PFSK-1 (cell line): Measurements from ENCODE around the gene GNG13.

Source experiments
- FOXP2 ChIP-seq: optimal IDR thresholded peaks from 2 replicates; pipeline ENCODE3; 2011; ENCODE audit warnings: borderline replicate concordance, control low read depth, inconsistent platforms; ENCODE audit not compliant: insufficient read depth; ENCODE audit errors: extremely low read length, extremely low read depth
- POLR2AphosphoS5 ChIP-seq: IDR thresholded peaks from 2 replicates; pipeline ENCODE4 v1.6.1; 2012; ENCODE audit warnings: low read depth, mild to moderate bottlenecking, control low read depth, low read length, moderate library complexity
- SIN3A ChIP-seq: IDR thresholded peaks from 2 replicates; pipeline ENCODE4 v1.6.1; 2012; ENCODE audit warnings: mild to moderate bottlenecking, low read length, moderate library complexity, borderline replicate concordance; ENCODE audit not compliant: insufficient read depth
- TAF1 ChIP-seq: IDR thresholded peaks from 2 replicates; pipeline ENCODE4 v1.6.1; 2012; ENCODE audit warnings: low read length, control low read depth, borderline replicate concordance; ENCODE audit not compliant: insufficient read depth
- TF ChIP-seq, protein P1 (sequence below), 2 experiments: IDR thresholded peaks; 2 replicates each; pipeline versions ENCODE4 v1.6.1 to v1.8.0; 2011 to 2012; ENCODE audit warnings: low read depth in 2 of 2, low read length in 2 of 2, control low read depth in 1 of 2, inconsistent platforms in 1 of 2, mild to moderate bottlenecking in 1 of 2, moderate library complexity in 1 of 2; ENCODE audit not compliant: insufficient read depth in 1 of 2

GNG13 gene

DNA sequence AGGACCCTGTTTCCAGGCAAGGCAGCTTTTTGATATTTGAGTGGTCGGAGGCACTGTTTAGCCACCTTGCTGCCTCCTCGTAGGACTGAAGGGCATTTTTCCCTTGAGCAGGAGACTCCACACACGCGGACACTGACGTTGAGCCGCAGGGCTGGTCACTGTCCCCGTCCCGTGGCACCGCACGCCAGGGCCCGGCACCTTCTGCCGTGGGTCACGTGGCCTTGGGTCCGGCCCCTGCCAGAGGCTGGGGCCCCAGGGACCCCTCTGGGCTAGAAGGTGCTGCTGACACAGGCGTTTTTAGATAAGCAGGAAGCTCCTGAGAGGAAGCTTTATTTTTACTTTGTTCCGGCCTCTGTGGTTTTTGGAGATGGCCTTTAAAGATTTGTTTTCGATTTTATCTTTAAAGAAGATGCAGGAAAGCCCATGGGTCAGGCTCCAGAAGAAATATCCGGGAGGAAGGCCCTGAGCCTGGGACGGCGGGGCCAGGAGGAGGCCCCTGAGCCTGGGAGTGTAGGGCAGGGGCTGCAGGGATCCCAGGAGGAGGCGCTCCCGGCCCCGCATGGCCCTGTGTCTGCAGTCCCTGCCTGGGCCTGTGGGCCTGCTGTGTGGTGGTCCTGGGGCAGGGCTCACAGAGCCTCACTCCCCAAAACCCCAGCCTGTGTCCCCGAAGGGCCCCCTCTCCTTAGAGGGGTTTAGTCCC, 30.5 kb upstream of the GNG13 start:
- no peak for TF ChIP-seq TAF1
- no peak for TF ChIP-seq POLR2AphosphoS5
- TF ChIP-seq FOXP2: no peak
- no peak for TF ChIP-seq SIN3A
- TF ChIP-seq, protein P1, sequence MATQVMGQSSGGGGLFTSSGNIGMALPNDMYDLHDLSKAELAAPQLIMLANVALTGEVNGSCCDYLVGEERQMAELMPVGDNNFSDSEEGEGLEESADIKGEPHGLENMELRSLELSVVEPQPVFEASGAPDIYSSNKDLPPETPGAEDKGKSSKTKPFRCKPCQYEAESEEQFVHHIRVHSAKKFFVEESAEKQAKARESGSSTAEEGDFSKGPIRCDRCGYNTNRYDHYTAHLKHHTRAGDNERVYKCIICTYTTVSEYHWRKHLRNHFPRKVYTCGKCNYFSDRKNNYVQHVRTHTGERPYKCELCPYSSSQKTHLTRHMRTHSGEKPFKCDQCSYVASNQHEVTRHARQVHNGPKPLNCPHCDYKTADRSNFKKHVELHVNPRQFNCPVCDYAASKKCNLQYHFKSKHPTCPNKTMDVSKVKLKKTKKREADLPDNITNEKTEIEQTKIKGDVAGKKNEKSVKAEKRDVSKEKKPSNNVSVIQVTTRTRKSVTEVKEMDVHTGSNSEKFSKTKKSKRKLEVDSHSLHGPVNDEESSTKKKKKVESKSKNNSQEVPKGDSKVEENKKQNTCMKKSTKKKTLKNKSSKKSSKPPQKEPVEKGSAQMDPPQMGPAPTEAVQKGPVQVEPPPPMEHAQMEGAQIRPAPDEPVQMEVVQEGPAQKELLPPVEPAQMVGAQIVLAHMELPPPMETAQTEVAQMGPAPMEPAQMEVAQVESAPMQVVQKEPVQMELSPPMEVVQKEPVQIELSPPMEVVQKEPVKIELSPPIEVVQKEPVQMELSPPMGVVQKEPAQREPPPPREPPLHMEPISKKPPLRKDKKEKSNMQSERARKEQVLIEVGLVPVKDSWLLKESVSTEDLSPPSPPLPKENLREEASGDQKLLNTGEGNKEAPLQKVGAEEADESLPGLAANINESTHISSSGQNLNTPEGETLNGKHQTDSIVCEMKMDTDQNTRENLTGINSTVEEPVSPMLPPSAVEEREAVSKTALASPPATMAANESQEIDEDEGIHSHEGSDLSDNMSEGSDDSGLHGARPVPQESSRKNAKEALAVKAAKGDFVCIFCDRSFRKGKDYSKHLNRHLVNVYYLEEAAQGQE (IDR thresholded peaks at IDR 0.05; ENCODE audit: insufficient read depth in 1 of 2, low read depth in 2 of 2, low read length in 2 of 2): no peak

DNA sequence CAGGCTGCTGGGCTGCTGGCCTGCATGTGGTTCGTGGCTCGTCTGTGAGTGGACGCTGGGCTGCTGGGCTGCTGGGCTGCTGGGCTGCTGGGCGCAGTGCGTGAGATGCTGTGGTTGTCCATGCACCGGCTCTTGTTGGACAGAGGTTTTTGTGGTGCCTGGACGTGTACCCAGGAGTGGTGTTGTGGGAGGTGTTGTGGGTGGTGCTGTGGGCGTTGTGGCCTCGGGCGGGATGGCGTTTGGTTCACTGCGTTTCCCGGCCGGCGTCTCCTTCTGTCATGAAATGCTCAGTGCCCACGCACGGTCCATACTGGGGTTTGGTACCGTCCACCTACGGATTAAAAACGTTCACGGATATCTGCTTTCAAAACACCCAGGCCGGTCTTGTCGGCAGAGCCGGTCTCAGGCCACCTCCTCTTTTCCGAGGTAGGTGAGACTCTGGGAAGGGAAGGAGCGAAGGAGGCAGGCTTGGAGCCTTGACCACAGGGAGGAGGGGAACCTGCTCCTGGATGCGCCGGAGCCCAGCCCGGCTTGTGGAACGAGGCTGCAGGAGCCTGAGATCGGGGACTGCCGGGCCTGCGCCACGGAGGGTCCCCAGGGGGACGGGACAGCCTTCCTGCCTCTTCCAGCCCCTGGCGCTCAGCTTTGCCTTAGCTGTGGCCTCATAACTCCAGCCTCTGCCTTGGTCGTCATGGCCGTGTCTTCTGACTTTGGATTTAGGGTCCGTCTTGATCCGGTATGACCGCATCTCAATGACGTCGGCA, 29.8 kb upstream of the GNG13 start:
- TF ChIP-seq POLR2AphosphoS5 (no peak), TAF1 (no peak)
- TF ChIP-seq, protein P1 (IDR thresholded peaks at IDR 0.05; ENCODE audit: insufficient read depth in 1 of 2, low read depth in 2 of 2, low read length in 2 of 2): no peak

DNA sequence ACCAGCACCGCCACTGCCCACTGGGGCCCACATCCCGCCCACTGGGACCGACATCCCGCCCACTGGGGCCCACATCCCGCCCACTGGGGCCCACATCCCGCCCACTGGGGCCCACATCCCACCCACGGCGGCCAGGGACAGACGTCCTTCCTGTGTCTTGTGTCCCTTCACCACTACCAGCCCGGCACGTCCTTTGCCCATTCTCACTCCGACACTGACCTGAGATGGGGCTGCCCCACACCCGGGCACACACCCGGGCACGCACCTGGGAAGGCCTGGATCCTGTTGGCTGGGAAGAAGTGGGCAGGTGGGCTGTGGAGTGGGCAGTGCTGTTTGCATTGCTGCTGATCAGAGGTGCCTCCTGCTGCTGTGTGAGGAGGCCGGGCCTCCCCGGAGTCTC, 28.4 kb upstream of the GNG13 start:
- TF ChIP-seq, protein P1 (IDR thresholded peaks at IDR 0.05; ENCODE audit: insufficient read depth in 1 of 2, low read depth in 2 of 2, low read length in 2 of 2): no peak
- TF ChIP-seq POLR2AphosphoS5 (no peak), TAF1 (no peak), FOXP2 (no peak), SIN3A (no peak)

DNA sequence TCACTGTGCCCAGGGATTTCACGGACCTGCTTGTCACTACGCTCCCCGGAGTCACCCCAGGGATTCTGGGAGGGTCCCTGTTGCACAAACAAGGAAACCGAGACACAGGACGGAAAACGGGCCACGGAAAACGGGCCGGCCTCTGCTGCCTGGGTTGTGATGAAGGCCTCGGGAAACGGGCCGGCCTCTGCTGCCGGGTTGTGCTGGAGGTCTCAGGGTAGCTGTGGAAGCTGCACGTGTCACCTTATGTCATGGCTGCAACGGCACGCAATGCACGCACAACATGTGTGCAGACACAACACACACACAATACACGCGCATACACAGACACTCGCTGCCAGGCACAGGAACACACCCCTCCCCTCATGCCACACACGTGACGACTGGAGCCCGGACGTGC, 27.0 kb upstream of the GNG13 start:
- no peak for TF ChIP-seq TAF1
- no peak for TF ChIP-seq SIN3A
- no peak for TF ChIP-seq FOXP2
- TF ChIP-seq, protein P1 (IDR thresholded peaks at IDR 0.05; ENCODE audit: insufficient read depth in 1 of 2, low read depth in 2 of 2, low read length in 2 of 2): no peak
- no peak for TF ChIP-seq POLR2AphosphoS5
